ENCODE results near the gene PSMC5.
"Not testable (repeated sequence)": the region's sequence is repeated elsewhere in the genome, so short reads cannot be mapped to it uniquely, and the experiment has no call there.

PSMC5 gene

GRCh38 chr17:63841350-63842172 lies 14.3 kb downstream of the PSMC5 start:
- no peak for FAIRE-seq

DNA sequence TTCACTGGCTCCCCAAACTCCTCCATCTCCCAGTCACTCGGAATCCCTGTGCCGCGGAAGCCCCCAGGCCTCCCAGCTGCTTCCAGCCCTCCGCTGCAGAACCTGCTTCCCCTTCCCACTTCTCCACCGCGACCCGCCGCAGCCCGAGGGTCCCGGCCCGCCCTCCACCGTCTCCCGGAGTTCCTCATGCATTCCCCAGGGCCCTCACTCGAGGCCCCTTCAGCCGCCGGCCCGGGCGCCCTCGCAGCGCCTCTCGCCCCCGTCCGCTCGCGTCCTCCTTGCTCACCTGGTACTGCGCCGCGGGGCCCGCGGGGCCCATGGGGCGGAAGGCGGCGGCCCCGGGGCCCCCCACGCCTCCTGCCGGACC lies 14.9 kb downstream of the PSMC5 start:
- FAIRE-seq: no peak

DNA sequence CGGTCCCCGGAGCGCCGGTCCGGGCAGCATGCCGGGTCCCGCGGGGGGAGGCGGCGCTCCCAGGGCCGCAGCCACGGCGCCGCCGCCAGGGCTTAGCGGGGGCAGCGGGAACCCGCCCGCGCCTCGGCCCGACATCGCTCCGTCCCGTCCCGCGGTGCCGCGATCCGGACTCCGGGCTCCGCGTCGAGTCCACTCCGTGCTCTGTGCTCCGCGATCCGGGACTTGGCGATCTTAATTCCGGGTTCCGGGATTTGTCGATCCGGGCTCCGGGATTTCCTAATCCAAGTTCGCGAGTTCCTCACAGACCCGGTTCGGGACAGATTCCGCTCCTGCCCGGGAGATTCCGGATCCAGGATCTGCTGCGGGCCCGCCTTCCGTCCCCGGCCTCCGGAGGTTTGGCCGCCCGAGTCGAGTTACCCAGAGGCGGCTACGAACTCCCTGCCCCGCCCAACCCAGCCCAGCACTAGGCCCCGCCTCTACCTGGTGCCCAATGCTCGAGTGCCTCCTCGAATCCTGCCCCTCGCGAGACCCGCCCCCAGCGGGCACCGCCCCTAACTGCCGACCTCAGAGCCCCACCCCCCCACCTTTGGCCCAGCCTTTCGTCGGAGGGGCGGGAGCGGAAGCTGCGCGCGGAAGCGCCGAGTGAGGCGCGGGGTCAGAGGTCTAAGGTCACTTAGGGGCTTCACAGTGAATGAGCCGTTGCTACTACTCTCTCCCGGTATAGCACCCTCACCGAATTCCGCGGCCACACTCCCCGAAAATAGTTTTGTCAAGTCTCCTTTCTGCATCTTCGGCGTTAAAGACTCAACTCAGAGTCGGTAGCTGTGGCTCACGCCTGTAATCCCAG lies 15.5 kb downstream of the PSMC5 start, which contains the start of gene SMARCD2:
Gene SMARCD2 (minus strand): TSS at position 146 of the 847 bp plus-strand sequence. CDS start 11 bp downstream, at position 135.
- FAIRE-seq: peak; percentile 50

DNA sequence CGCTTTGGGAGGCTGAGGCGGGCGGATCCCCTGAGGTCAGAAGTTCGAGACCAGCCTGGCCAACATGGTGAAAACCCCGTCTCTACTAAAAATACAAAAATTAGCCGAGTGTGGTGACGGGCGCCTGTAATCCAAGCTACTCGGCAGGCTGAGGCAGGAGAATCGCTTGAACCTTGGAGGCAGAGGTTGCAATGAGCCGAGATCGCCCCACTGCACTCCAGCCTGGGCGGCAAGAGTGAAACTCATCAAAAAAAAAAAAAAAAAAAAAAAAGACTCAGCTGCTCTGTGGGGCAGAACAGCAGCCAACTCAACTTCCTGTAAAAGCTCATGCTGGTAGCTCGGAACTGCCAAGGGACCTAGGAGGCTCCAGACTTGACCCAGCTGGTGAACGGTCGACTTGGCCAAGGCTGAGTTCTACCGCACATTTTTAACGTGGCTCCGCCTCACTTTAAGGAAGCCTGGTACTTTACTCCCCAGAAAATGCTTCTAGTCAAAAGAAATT lies 16.2 kb downstream of the PSMC5 start:
- FAIRE-seq: not testable (repeated sequence)

DNA sequence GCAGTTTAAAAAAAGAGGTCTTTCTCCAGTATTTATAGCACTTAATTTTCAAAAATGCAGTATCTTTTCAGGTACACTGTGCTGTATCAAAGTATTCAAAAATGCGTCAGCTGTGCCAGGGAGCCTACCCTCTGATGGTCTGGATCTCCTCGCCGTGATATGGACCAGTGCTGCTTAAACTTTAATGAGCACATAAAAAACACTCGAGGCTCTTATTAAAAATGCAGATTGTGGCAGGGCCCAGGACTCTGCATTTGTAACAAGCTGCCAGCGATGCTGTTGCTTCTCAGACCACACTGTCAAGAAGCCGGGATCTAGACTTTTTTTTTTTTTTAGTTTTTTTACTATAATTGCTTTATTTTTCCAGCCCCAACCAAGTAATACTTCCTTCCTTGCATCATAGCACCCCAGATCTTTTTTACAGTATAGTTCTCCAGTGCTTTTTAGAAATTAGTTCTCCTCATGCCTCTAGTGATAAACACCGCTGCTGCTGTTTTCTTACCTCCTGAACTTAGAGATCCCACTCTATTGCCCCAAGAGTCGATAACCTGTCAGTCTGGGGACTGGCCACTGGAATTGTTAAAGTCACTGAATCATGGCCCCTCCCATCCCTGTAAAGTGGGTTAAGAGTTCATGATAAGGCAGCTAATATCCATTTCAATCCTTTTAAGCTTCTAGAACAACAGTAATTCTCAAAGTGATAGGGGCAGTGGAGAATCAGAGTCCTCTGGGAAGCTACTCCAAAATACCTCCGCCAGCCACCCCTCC lies 16.9 kb downstream of the PSMC5 start:
- FAIRE-seq: no peak

GRCh38 chr17:63845509-63845908 lies 18.3 kb downstream of the PSMC5 start:
- no peak for FAIRE-seq

- FAIRE-seq: no peak
Measured at GRCh38 chr17:63847525-63848249, 20.5 kb downstream of the PSMC5 start.

GRCh38 chr17:63848834-63849689 lies 21.8 kb downstream of the PSMC5 start:
- FAIRE-seq: no peak

- FAIRE-seq: no peak
Measured at GRCh38 chr17:63850401-63850800, 23.2 kb downstream of the PSMC5 start.

- FAIRE-seq: no peak
Measured at GRCh38 chr17:63853260-63853659, 26.0 kb downstream of the PSMC5 start.

DNA sequence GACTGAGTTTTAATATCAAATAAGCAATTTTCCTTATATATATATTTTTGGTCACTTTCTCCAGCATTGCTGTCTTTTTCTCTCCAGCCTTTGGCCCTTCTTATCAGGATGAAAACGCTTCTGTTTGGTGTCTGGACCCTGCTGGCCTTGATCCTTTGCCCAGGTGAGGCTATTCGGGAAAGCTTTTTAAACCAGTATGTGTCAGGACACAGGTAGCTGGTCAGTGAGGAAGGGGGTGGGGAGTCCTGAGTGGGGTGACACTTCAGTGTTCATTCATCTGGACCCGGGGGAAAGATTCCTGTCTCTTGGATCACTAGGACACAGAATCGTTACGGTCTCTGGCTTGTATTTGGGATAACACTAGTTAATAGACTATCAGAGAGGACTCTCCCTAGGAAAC lies 27.5 kb downstream of the PSMC5 start:
- FAIRE-seq: no peak

- FAIRE-seq: no peak
Measured at GRCh38 chr17:63855185-63855584, 28.0 kb downstream of the PSMC5 start.

DNA sequence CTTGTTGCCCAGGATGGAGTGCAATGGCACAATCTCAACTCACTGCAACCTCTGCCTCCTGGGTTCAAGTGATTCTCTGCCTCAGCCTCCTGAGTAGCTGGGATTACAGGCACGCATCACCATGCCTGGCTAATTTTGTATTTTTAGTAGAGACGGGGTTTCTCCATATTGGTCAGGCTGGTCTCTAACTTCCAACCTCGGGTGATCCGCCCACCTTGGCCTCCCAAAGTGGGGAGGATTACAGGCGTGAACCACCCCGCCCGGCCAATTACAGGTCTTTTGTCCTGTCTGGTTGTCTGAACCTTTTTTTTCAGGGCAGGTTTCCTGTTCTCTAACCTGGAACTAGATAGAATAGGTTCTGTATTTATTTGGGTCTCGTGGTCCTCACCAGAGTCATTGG lies 29.2 kb downstream of the PSMC5 start:
- not testable (repeated sequence) for FAIRE-seq

GRCh38 chr17:63859257-63859656 lies 32.0 kb downstream of the PSMC5 start:
- FAIRE-seq: no peak

- FAIRE-seq: not testable (repeated sequence)
Measured at GRCh38 chr17:63866625-63867024, 39.4 kb downstream of the PSMC5 start.

- FAIRE-seq: not testable (repeated sequence)
Measured at GRCh38 chr17:63869491-63870291, 42.5 kb downstream of the PSMC5 start.

- FAIRE-seq: not testable (repeated sequence)
Measured at GRCh38 chr17:63870292-63870665, 43.0 kb downstream of the PSMC5 start.

- not testable (repeated sequence) for FAIRE-seq
Measured at GRCh38 chr17:63871646-63872365, 44.6 kb downstream of the PSMC5 start.

GRCh38 chr17:63873577-63873976 lies 46.3 kb downstream of the PSMC5 start, which contains the start of gene CSH2:
Gene CSH2 (minus strand): TSS chr17:63873677. CDS start chr17:63873614, 63 bp downstream.
- FAIRE-seq: not testable (repeated sequence)

All from endometrium (tissue), 2 donors.